A549 treated with ZK216348 at 1 μM for 4 hours (cell line): ENCODE data around the gene FMNL1. TPM values are rescaled to one million over a fixed set of nuclear protein-coding genes. Genes with fewer than 3 reads are reported as not detected.

Source experiments
- total RNA-seq: library from RNA; stranded (reverse); fragments of 200-300 nt; extraction: Qiagen RNA extraction; gene quantifications from 5 replicates; pipeline ENCODE4 v1.2.3, GENCODE V29; 2022; ENCODE audit warnings: low read depth

Gene FMNL1, protein sequence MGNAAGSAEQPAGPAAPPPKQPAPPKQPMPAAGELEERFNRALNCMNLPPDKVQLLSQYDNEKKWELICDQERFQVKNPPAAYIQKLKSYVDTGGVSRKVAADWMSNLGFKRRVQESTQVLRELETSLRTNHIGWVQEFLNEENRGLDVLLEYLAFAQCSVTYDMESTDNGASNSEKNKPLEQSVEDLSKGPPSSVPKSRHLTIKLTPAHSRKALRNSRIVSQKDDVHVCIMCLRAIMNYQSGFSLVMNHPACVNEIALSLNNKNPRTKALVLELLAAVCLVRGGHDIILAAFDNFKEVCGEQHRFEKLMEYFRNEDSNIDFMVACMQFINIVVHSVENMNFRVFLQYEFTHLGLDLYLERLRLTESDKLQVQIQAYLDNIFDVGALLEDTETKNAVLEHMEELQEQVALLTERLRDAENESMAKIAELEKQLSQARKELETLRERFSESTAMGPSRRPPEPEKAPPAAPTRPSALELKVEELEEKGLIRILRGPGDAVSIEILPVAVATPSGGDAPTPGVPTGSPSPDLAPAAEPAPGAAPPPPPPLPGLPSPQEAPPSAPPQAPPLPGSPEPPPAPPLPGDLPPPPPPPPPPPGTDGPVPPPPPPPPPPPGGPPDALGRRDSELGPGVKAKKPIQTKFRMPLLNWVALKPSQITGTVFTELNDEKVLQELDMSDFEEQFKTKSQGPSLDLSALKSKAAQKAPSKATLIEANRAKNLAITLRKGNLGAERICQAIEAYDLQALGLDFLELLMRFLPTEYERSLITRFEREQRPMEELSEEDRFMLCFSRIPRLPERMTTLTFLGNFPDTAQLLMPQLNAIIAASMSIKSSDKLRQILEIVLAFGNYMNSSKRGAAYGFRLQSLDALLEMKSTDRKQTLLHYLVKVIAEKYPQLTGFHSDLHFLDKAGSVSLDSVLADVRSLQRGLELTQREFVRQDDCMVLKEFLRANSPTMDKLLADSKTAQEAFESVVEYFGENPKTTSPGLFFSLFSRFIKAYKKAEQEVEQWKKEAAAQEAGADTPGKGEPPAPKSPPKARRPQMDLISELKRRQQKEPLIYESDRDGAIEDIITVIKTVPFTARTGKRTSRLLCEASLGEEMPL
- 20.1 to 41.6 TPM (median 37.7 TPM) in 5 replicates for total RNA-seq

DNA sequence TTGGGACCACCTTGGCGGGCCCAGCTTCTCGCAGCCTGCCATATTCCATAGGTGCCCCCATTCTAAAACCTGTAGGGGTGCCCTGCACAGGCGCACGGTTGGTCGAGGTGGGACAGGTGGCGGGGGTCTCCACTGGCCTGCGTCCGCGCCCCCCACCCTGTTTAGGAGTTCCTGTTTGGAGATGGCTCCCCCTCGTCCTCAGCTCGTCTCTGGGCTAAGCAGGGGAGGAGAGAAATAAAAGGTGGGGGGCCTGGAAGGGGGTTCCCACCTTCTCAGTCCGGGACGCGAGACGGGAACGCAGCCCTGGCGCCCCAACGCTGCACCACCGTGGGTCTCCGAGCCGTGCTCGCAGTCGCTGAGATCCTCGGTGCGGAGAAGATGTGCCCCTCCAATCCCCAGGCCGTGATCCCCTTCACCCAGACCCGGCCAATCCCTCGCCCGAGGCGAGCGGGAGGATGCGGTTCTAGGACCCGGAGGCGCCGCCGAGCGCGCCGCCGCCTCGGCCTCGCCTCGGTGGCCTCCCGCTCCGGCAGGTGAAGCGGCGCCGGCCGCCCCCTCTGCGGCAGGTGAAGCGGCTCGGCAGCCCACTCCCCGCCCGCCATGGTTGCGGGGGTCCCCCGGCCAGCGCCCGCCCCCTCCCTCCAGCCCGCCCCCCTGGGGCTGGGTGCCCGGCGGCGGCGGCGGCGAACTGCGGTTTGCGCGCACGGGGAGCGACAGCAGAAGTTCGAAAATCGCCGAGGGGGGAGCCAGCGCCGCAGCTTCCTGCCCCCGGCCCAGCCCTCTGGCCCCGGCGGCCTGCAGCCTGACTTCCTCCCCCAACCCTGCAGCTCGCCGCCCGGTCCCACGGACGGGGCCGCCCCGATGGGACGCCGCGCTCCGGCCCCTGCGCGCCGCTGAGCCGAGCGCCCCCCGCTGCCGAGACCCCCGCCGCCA lies at the start of gene FMNL1:
Gene FMNL1, plus strand, starts transcription at position 805 of the 933 bp plus-strand sequence. CDS start 240 bp downstream, outside the sequence.

GRCh38 chr17:45261577-45262515 lies 40.2 kb downstream of the FMNL1 start, which contains the start of gene SPATA32:
TSS of gene SPATA32 (minus strand) at chr17:45262094. CDS start at chr17:45262016, 78 bp downstream.

Other genes starting within 250 kb of the FMNL1 start
- gene DCAKD, start 170.3 kb upstream of the FMNL1 start, total RNA-seq: 16.0 to 19.7 TPM (median 18.7 TPM) in 5 replicates
- gene NMT1, start 160.6 kb upstream of the FMNL1 start, total RNA-seq: 151 to 428 TPM (median 168 TPM) in 5 replicates
- 111 to 204 TPM (median 188 TPM) in 5 replicates for gene PLCD3, start 89.4 kb upstream of the FMNL1 start, total RNA-seq
- gene ACBD4, start 86.2 kb upstream of the FMNL1 start, total RNA-seq: 6.2 to 9.8 TPM (median 7.9 TPM) in 5 replicates
- 43.1 to 57.4 TPM (median 48.3 TPM) in 5 replicates for gene HEXIM1, start 73.4 kb upstream of the FMNL1 start, total RNA-seq
- gene HEXIM2, start 60.0 kb upstream of the FMNL1 start, total RNA-seq: 12.2 to 18.8 TPM (median 16.3 TPM) in 5 replicates
- gene SPATA32, start 40.2 kb downstream of the FMNL1 start, total RNA-seq: 0.11 to 0.41 TPM (median 0.19 TPM) in 5 replicates
- gene MAP3K14, start 95.1 kb downstream of the FMNL1 start, total RNA-seq: 32.2 to 70.8 TPM (median 53.5 TPM) in 5 replicates
- 9.2 to 17.6 TPM (median 16.9 TPM) in 5 replicates for gene ARHGAP27, start 211.0 kb downstream of the FMNL1 start, total RNA-seq